T-cell (primary cell): Measurements from ENCODE around the gene SUMO4. TPM values are rescaled to one million over a fixed set of nuclear protein-coding genes. Genes with fewer than 3 reads are reported as not detected.

Experiments used
- ATAC-seq, 4 experiments: fragments of 200-7000 bp in 3 of 4; fragments of 150-1000 bp in 1 of 4; cut with Tn5 transposase; replicated peaks in 1 of 4; 1 replicate in 3 of 4; 2 replicates in 1 of 4; pipeline ENCODE4 v1.10.0; 2021; ENCODE audit warnings: moderate library complexity in 3 of 4, mild to moderate bottlenecking in 2 of 4, moderate number of reproducible peaks in 1 of 4
- CTCF ChIA-PET, 2 donors: fragments of 300-600 bp; sonication (Branson Sonifier 250); formaldehyde crosslinking; loops; one replicate each; lab custom pipeline; 2022; ENCODE audit warnings: antibody characterized with exemption in 2 of 2; lab: Charles Lee
- POLR2A ChIA-PET, 2 donors: fragments of 300-600 bp; sonication (Branson Sonifier 250); formaldehyde crosslinking; loops; one replicate each; lab custom pipeline; 2022; ENCODE audit warnings: antibody characterized with exemption in 2 of 2; lab: Charles Lee
- DNase-seq, 35 experiments: peaks; one replicate each; pipeline versions ENCODE4 v3.0.0 to v3.0.0-alpha.2; 2013 to 2023
- H3K27ac ChIP-seq: one replicate; pipeline ENCODE4 v1.5.1; 2013; ENCODE audit warnings: low read length
- H3K27me3 ChIP-seq, 2 experiments: replicated peaks in 1 of 2; 1 replicate in 1 of 2; 2 replicates in 1 of 2; pipeline versions ENCODE4 v1.6.1 to v1.7.0; 2013; ENCODE audit warnings: low read length in 1 of 2, mixed read lengths in 1 of 2; ENCODE audit not compliant: control insufficient read depth in 2 of 2, insufficient read depth in 2 of 2; ENCODE audit errors: extremely low read depth in 1 of 2
- H3K36me3 ChIP-seq, 2 donors: 1 replicate in 1 of 2; 2 replicates in 1 of 2; pipeline versions ENCODE4 v1.6.1 to v1.7.0; 2013; ENCODE audit warnings: low read length in 1 of 2; ENCODE audit not compliant: control insufficient read depth in 2 of 2, insufficient read depth in 1 of 2; ENCODE audit errors: extremely low read depth in 1 of 2
- H3K4me1 ChIP-seq, 2 experiments: 1 replicate in 1 of 2; 2 replicates in 1 of 2; pipeline versions ENCODE4 v1.6.1 to v1.7.0; 2013; ENCODE audit warnings: low read length in 2 of 2, mixed read lengths in 1 of 2; ENCODE audit not compliant: insufficient read depth in 2 of 2, control insufficient read depth in 1 of 2; ENCODE audit errors: extremely low read depth in 1 of 2
- H3K4me3 ChIP-seq, 2 donors: 1 replicate in 1 of 2; 2 replicates in 1 of 2; pipeline versions ENCODE4 v1.5.1 to v1.7.0; 2013; ENCODE audit warnings: mild to moderate bottlenecking in 2 of 2, low read length in 1 of 2, moderate library complexity in 1 of 2; ENCODE audit not compliant: control insufficient read depth in 1 of 2; ENCODE audit errors: extremely low read depth in 1 of 2
- H3K9me3 ChIP-seq: 2 replicates; pipeline ENCODE4 v1.7.0; 2013
- H3K27ac Mint-ChIP-seq, 2 donors: one replicate each; pipeline ENCODE4 v1.8.0; 2020 to 2021; ENCODE audit warnings: mild to moderate bottlenecking in 2 of 2, mixed read lengths in 2 of 2
- H3K27me3 Mint-ChIP-seq, 2 donors: one replicate each; pipeline ENCODE4 v1.8.0; 2021 to 2022; ENCODE audit warnings: mixed read lengths in 2 of 2
- H3K36me3 Mint-ChIP-seq: one replicate; pipeline ENCODE4 v1.8.0; 2021; ENCODE audit warnings: mixed read lengths
- H3K4me1 Mint-ChIP-seq, 3 donors: one replicate each; pipeline ENCODE4 v1.8.0; 2020 to 2022; ENCODE audit warnings: mixed read lengths in 3 of 3, mild to moderate bottlenecking in 1 of 3
- H3K4me3 Mint-ChIP-seq, 3 donors: one replicate each; pipeline ENCODE4 v1.8.0; 2020 to 2022; ENCODE audit warnings: mild to moderate bottlenecking in 3 of 3, mixed read lengths in 3 of 3, moderate library complexity in 3 of 3
- H3K9me3 Mint-ChIP-seq, 3 donors: one replicate each; pipeline ENCODE4 v1.8.0; 2020 to 2022; ENCODE audit warnings: mixed read lengths in 3 of 3
- WGBS: methylation state at CpG from one replicate; pipeline ENCODE4 v1.1.5; 2013; ENCODE audit warnings: missing lambda C conversion rate; ENCODE audit not compliant: insufficient coverage; 5-methylcytosine and 5-hydroxymethylcytosine counted together
- total RNA-seq, 35 experiments: library from RNA in 6 of 35; stranded (reverse) in 6 of 35; fragments of 120-200 nt in 1 of 35; gene quantifications; one replicate each; pipeline versions ENCODE4 v1.2.1 to v1.2.4 and lab custom pipeline; 2013 to 2026

Gene SUMO4
- total RNA-seq, 5 donors from 2014 or later (not counting 1 experiment from before 2014, with no cell fraction given), result 5.7 to 11.4 (median 8.5) TPM

DNA sequence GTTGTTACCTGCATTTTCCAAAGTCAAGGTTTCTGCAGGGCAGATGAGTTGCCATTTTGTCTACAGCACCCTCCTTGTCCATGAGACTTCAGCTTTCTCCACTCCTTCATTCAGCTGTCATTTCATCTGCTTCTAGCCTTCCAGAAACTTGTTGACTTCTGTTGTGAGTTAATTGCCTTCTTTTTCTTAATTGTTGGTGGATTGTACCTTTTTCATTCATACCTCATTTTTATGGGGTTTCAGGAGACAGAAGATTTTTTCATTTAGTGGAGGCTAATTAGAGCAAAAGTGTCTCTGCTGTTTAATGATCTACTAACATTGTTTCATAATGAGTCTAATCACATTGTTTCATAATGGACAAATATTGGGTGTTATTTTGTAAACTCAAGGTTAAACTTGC, 7.5 kb upstream of the SUMO4 start:
- H3K4me1 Mint-ChIP-seq, result peaks cover 67 to 78% (median 69%) of the 10 kb centered on the region in 3 donors
- H3K27ac Mint-ChIP-seq, result peak overlapping the region; percentile 23 to 70
- H3K27me3 Mint-ChIP-seq, result no peaks in the 10 kb centered on the region
- H3K36me3 ChIP-seq, result peaks cover 0 to 19% of the 10 kb centered on the region in 2 donors
- no peak for DNase-seq
- ChIA-PET CTCF (no interaction called here), POLR2A (interaction anchor here in 1 of 2 donors (1.2 kb wide), 1 partner anchor 10 kb away, joined by 6 read pairs; no protein-coding TSS in a partner anchor)
- H3K27ac ChIP-seq, result no peak overlapping the region
- H3K4me3 ChIP-seq, result no peak overlapping the region
- peaks cover 2% of the 10 kb centered on the region for H3K9me3 ChIP-seq
- H3K4me1 ChIP-seq, result peaks cover 0 to 16% of the 10 kb centered on the region in 2 experiments
- no peaks in the 10 kb centered on the region for H3K9me3 Mint-ChIP-seq
- no peaks in the 10 kb centered on the region for H3K27me3 ChIP-seq
- peaks cover 65% of the 10 kb centered on the region for H3K36me3 Mint-ChIP-seq
- H3K4me3 Mint-ChIP-seq, result peak overlapping the region in 1 of 3 donors; percentile 11
- no peak for ATAC-seq

DNA sequence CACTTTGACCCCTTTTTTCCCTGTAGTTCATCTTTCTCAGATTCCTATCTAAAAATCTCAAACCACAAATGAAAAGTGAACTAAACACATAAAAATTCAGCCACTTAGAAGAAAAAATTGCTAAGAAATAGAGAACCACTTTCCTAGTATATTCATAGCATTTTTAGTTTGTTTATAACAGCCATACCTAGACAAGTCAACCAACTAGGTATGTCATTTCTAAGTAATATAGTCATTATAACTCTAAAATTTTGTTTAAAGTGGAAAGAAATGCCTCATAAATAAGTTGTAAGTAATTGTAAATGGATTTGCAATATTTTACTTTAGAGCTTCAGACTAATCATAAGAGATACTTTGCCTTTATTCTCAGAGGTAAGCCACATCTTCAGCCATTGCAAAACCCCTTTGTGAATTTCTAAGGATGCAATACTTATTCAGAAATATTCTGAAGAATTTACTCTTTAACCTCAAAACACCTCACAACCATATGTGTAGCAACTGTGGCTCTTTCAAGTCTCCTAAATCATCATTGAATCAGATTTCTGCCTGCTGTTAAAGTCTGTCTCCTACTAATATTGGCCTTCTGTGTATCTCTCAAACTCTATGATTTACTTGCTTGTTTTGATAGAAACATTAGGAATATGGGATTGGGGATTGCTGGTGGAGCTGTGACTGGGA, 6.9 kb upstream of the SUMO4 start:
- no peaks in the 10 kb centered on the region for H3K9me3 ChIP-seq
- Mint-ChIP-seq H3K4me1 (peaks cover 64 to 74% (median 71%) of the 10 kb centered on the region in 3 donors), H3K36me3 (peaks cover 63% of the 10 kb centered on the region), H3K4me3 (peak overlapping the region in 1 of 3 donors; percentile 11), H3K27ac (peak overlapping the region; percentile 70 to 73), H3K27me3 (no peaks in the 10 kb centered on the region), H3K9me3 (no peaks in the 10 kb centered on the region)
- no peak overlapping the region for H3K27ac ChIP-seq
- H3K4me1 ChIP-seq, result peaks cover 0 to 16% of the 10 kb centered on the region in 2 experiments
- CTCF ChIA-PET, result no interaction called here
- peaks cover 0 to 18% of the 10 kb centered on the region in 2 donors for H3K36me3 ChIP-seq
- POLR2A ChIA-PET, result no interaction called here
- no peak for ATAC-seq
- H3K4me3 ChIP-seq, result no peak overlapping the region
- DNase-seq, result no peak
- no peaks in the 10 kb centered on the region for H3K27me3 ChIP-seq

DNA sequence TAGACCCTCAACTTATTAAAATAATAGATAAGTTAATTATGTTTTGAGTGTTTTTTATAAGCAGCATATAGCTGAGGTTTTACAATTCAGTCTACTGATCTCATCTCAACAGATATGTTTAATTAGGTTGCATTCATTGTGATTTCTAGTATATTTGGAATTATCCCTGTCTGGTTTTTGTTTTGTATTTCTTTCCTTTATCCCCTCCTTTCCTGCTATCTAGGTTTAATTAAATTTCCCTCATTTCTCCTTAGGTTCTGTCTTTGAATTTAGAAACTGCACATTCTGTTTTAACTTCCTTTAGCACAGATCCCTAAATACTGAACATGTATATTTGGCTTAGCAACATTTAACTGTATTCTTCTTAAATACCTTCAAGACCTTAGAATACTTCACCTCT, 4.9 kb upstream of the SUMO4 start:
- H3K27me3 ChIP-seq, result no peaks in the 10 kb centered on the region
- no peak overlapping the region for H3K4me3 Mint-ChIP-seq
- no peaks in the 10 kb centered on the region for H3K9me3 ChIP-seq
- H3K27ac Mint-ChIP-seq, result peak overlapping the region; percentile 18 to 44
- H3K4me1 ChIP-seq, result peaks cover 0 to 16% of the 10 kb centered on the region in 2 experiments
- H3K36me3 Mint-ChIP-seq, result peaks cover 67% of the 10 kb centered on the region
- H3K27ac ChIP-seq, result no peak overlapping the region
- ATAC-seq (no peak), DNase-seq (no peak)
- ChIA-PET POLR2A (interaction anchor here in 1 of 2 donors (0.6 kb wide), 1 partner anchor 12 kb away, joined by 3 read pairs; no protein-coding TSS in a partner anchor), CTCF (interaction anchor here in 1 of 2 donors (0.5 kb wide), 1 partner anchor 19 kb away, joined by 3 read pairs; no protein-coding TSS in a partner anchor)
- no peak overlapping the region for H3K4me3 ChIP-seq
- no peaks in the 10 kb centered on the region for H3K27me3 Mint-ChIP-seq
- no peaks in the 10 kb centered on the region for H3K9me3 Mint-ChIP-seq
- peaks cover 0 to 29% of the 10 kb centered on the region in 2 donors for H3K36me3 ChIP-seq
- H3K4me1 Mint-ChIP-seq, result peaks cover 58 to 65% (median 65%) of the 10 kb centered on the region in 3 donors

DNA sequence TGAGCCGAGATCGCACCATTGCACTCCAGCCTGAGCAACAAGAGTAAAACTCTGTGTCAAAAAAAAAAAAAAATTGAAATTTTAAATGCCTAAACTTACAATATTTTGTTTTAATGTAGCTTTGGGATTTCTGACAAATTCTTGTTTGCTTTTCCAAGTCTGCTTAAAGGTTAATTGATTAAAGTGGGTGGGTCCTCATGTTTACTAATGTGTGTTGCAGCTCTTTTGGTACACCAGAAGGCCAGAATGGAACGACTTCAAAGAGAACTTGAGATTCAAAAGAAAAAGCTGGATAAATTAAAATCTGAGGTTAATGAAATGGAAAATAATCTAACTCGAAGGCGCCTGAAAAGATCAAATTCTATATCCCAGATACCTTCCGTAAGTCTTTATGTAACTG, 2.7 kb upstream of the SUMO4 start:
- Histone ChIP-seq H3K4me3 (no peak overlapping the region), H3K4me1 (peaks cover 0 to 12% of the 10 kb centered on the region in 2 experiments), H3K36me3 (peaks cover 0 to 34% of the 10 kb centered on the region in 2 donors), H3K27ac (no peak overlapping the region), H3K27me3 (no peaks in the 10 kb centered on the region), H3K9me3 (no peaks in the 10 kb centered on the region)
- CTCF ChIA-PET, result interaction anchor here (0.6 to 1.5 kb wide), 4 partner anchors 31 to 202 kb away, joined by 3 to 4 read pairs (median 3); no protein-coding TSS in a partner anchor
- Mint-ChIP-seq H3K36me3 (peaks cover 66% of the 10 kb centered on the region), H3K27me3 (no peaks in the 10 kb centered on the region), H3K4me3 (no peak overlapping the region), H3K4me1 (peaks cover 41 to 53% (median 50%) of the 10 kb centered on the region in 3 donors), H3K9me3 (no peaks in the 10 kb centered on the region), H3K27ac (peak overlapping the region; percentile 41 to 67)
- POLR2A ChIA-PET, result interaction anchor here (0.6 to 0.7 kb wide), 3 partner anchors 17 to 104 kb away, joined by 3 to 4 read pairs (median 3); no protein-coding TSS in a partner anchor
- 100% methylated on average over 1 of the region's 6 CpGs for WGBS
- ATAC-seq (no peak), DNase-seq (no peak)

DNA sequence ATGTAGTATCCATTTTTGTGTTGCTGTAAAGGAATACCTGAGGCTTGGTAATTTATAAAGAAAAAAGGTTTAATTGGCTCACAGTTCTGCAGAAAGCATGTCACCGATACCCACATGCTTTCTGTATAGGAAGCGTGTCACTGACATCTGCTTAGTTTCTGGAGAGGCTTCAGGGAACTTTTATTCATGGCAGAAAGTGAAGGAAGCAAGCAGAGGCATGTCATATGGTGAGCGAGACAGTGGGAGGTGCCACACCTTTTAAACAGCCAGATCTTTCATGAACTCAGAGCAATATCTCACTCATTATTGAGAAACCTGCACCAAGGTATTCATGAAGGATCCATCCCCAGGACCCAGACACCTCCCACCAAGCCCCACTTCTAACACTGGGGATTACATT, 3.5 kb downstream of the SUMO4 start:
- CTCF ChIA-PET, result no interaction called here
- no peak overlapping the region for H3K27ac ChIP-seq
- Mint-ChIP-seq H3K27me3 (no peaks in the 10 kb centered on the region), H3K4me1 (peaks cover 7 to 27% (median 19%) of the 10 kb centered on the region in 3 donors), H3K27ac (peak overlapping the region; percentile 68 to 87), H3K4me3 (no peak overlapping the region), H3K9me3 (no peaks in the 10 kb centered on the region), H3K36me3 (peaks cover 61% of the 10 kb centered on the region)
- DNase-seq (no peak), ATAC-seq (no peak)
- POLR2A ChIA-PET, result no interaction called here
- H3K36me3 ChIP-seq, result peaks cover 0 to 28% of the 10 kb centered on the region in 2 donors
- no peak overlapping the region for H3K4me3 ChIP-seq
- H3K4me1 ChIP-seq, result no peaks in the 10 kb centered on the region
- H3K9me3 ChIP-seq, result no peaks in the 10 kb centered on the region
- 100% methylated on average over 2 of the region's 3 CpGs for WGBS
- H3K27me3 ChIP-seq, result no peaks in the 10 kb centered on the region

DNA sequence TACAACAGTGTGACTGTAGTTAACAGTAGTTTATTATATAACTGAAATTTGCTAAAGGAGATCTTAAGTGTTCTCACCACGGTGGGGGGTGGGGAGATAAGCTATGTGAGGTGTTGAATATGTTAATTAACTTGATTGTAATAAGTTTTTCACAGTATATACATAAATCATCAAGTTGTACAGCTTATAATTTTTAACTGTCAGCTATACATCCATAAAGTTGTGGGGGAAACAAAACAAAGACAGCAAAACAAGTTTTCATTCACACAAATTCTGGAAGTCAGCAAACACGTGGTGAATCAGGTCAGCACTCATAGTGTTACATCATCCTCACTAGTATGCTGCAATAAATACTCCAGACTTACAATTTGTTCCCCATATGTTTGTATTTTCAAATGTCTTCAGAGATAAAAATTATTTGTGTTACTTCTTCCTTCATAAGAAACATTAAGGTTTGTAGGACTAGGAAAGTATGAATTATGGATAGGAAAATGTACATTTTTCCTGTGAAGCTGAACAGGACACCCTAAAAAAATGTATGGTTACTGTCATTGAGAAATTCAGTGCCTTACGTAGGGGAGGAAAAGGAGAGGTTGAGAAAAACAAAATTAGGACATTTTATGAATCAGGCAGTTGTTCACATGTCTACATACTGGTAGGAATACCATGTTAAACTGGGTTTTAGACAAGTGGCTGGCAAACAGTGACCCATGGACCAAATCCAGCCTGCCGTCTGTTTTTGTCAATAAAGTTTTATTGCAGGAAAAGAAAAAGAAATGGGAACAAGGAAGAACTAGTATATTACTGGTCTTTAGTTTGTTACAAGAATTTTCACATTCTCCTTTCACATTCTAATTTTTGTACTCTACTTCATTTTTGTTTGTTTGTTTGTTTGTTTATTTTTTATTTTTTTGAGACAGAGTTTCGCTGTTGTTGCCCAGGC, 6.0 kb downstream of the SUMO4 start:
- Mint-ChIP-seq H3K9me3 (no peaks in the 10 kb centered on the region), H3K27me3 (no peaks in the 10 kb centered on the region), H3K4me3 (no peak overlapping the region), H3K4me1 (peaks cover 7 to 27% (median 19%) of the 10 kb centered on the region in 3 donors), H3K27ac (peak overlapping the region; percentile 57 to 74), H3K36me3 (peaks cover 62% of the 10 kb centered on the region)
- ChIA-PET CTCF (no interaction called here), POLR2A (no interaction called here)
- no peak overlapping the region for H3K4me3 ChIP-seq
- WGBS, result 100% methylated on average over 2 of the region's 5 CpGs
- no peak overlapping the region for H3K27ac ChIP-seq
- no peaks in the 10 kb centered on the region for H3K4me1 ChIP-seq
- no peaks in the 10 kb centered on the region for H3K27me3 ChIP-seq
- H3K9me3 ChIP-seq, result no peaks in the 10 kb centered on the region
- H3K36me3 ChIP-seq, result peaks cover 0 to 24% of the 10 kb centered on the region in 2 donors
- DNase-seq, result no peak
- no peak for ATAC-seq
